Loucy (cell line): ENCODE results near the gene EBPL.
"Not testable (repeated sequence)": the region's sequence is repeated elsewhere in the genome, so short reads cannot be mapped to it uniquely, and the experiment has no call there.

Experiments
- H2AFZ ChIP-seq: fragments of 200-600 bp; sonication (generic); 2 replicates; pipeline ENCODE4 v1.6.0; 2016; ENCODE audit warnings: antibody characterized with exemption, mild to moderate bottlenecking, low read length, moderate library complexity
- H3F3A ChIP-seq: fragments of 200-600 bp; 2 replicates; pipeline ENCODE4 v1.6.0; 2016; ENCODE audit warnings: antibody characterized with exemption, low read depth, mild to moderate bottlenecking
- H3K27me3 ChIP-seq: fragments of 200-600 bp; sonication (generic); 2 replicates; pipeline ENCODE4 v1.6.1; 2014; ENCODE audit warnings: low read length, mild to moderate bottlenecking; ENCODE audit not compliant: insufficient read depth, poor library complexity, severe bottlenecking
- H3K36me3 ChIP-seq: fragments of 200-600 bp; sonication (generic); 2 replicates; pipeline ENCODE4 v1.6.1; 2016; ENCODE audit warnings: low read length; ENCODE audit not compliant: insufficient read depth
- H3K4me1 ChIP-seq: fragments of 200-600 bp; sonication (generic); 2 replicates; pipeline ENCODE4 v1.5.1; 2014; ENCODE audit warnings: low read length, mild to moderate bottlenecking; ENCODE audit not compliant: insufficient read depth, poor library complexity, severe bottlenecking
- H3K4me2 ChIP-seq: fragments of 200-600 bp; sonication (generic); 2 replicates; pipeline ENCODE4 v1.6.0; 2014; ENCODE audit warnings: antibody characterized with exemption, low read length, low read depth, mild to moderate bottlenecking; ENCODE audit not compliant: poor library complexity, severe bottlenecking
- H3K4me3 ChIP-seq: fragments of 200-600 bp; sonication (generic); 2 replicates; pipeline ENCODE4 v1.5.1; 2014; ENCODE audit warnings: low read length, mild to moderate bottlenecking, mixed read lengths; ENCODE audit not compliant: poor library complexity, severe bottlenecking
- H3K79me2 ChIP-seq: fragments of 200-600 bp; sonication (generic); 2 replicates; pipeline ENCODE4 v1.6.1; 2014; ENCODE audit warnings: low read length; ENCODE audit not compliant: insufficient read depth
- H3K9ac ChIP-seq: fragments of 200-600 bp; sonication (generic); 2 replicates; pipeline ENCODE4 v1.6.0; 2014; ENCODE audit warnings: mild to moderate bottlenecking, low read depth, low read length, moderate library complexity; ENCODE audit not compliant: poor library complexity, severe bottlenecking
- H3K9me2 ChIP-seq: fragments of 200-600 bp; sonication (generic); replicated peaks from 2 replicates; pipeline ENCODE4 v1.6.1; 2016; ENCODE audit warnings: low read depth, low read length, mixed read lengths
- H3K9me3 ChIP-seq: fragments of 200-600 bp; sonication (generic); 2 replicates; pipeline ENCODE4 v1.6.1; 2014; ENCODE audit warnings: mild to moderate bottlenecking, antibody characterized with exemption, low read length, low read depth; ENCODE audit not compliant: insufficient read depth
- H4K20me1 ChIP-seq: fragments of 200-600 bp; sonication (generic); 2 replicates; pipeline ENCODE4 v1.6.0; 2014; ENCODE audit warnings: antibody characterized with exemption, low read length, mild to moderate bottlenecking; ENCODE audit not compliant: insufficient read depth, poor library complexity, severe bottlenecking
- EZH2phosphoT487 ChIP-seq: fragments of 200-600 bp; IDR thresholded peaks from 2 replicates; pipeline ENCODE4 v1.6.1; 2018; ENCODE audit warnings: antibody characterized with exemption, mild to moderate bottlenecking, moderate library complexity, borderline replicate concordance
- TF ChIP-seq, protein P1 (sequence below): fragments of 200-600 bp; sonication (generic); conservative IDR thresholded peaks from 2 replicates; pipeline ENCODE4 v1.5.1; 2014; ENCODE audit warnings: mild to moderate bottlenecking, antibody characterized with exemption, low read length

The EBPL gene

DNA sequence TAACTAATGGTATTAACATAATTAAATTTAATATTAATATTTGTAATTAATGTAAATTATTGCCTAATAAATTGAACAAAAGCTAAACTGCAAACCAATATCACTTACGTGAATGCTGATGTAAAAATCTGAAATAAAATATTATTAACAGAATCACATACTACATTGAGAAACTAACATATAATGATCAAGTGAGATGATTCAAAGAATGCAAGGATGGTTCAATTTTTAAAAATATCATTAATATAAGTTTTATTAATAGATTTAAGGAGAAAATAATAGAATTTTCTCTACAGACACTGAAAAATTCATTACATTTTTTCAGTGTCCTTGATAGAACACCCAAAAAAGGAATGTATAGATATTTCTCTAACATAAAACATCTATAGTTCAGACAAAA is 23.5 kb upstream of the EBPL start:
- no peaks in the 10 kb centered on the region for H3K27me3 ChIP-seq
- H4K20me1 ChIP-seq: peaks cover 2% of the 10 kb centered on the region
- H3K79me2 ChIP-seq: no peaks in the 10 kb centered on the region
- H3F3A ChIP-seq: no peaks in the 10 kb centered on the region
- no peak overlapping the region for H3K4me3 ChIP-seq
- peaks cover 46% of the 10 kb centered on the region for H3K36me3 ChIP-seq
- no peak overlapping the region for H2AFZ ChIP-seq
- H3K9ac ChIP-seq: no peak overlapping the region
- TF ChIP-seq EZH2phosphoT487: no peak
- TF ChIP-seq, protein P1, sequence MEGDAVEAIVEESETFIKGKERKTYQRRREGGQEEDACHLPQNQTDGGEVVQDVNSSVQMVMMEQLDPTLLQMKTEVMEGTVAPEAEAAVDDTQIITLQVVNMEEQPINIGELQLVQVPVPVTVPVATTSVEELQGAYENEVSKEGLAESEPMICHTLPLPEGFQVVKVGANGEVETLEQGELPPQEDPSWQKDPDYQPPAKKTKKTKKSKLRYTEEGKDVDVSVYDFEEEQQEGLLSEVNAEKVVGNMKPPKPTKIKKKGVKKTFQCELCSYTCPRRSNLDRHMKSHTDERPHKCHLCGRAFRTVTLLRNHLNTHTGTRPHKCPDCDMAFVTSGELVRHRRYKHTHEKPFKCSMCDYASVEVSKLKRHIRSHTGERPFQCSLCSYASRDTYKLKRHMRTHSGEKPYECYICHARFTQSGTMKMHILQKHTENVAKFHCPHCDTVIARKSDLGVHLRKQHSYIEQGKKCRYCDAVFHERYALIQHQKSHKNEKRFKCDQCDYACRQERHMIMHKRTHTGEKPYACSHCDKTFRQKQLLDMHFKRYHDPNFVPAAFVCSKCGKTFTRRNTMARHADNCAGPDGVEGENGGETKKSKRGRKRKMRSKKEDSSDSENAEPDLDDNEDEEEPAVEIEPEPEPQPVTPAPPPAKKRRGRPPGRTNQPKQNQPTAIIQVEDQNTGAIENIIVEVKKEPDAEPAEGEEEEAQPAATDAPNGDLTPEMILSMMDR: no peak
- H3K9me3 ChIP-seq: peaks cover 5% of the 10 kb centered on the region; the same call in 1 of the 2 replicates
- no peak overlapping the region for H3K4me2 ChIP-seq
- no peaks in the 10 kb centered on the region for H3K9me2 ChIP-seq
- H3K4me1 ChIP-seq: no peaks in the 10 kb centered on the region

DNA sequence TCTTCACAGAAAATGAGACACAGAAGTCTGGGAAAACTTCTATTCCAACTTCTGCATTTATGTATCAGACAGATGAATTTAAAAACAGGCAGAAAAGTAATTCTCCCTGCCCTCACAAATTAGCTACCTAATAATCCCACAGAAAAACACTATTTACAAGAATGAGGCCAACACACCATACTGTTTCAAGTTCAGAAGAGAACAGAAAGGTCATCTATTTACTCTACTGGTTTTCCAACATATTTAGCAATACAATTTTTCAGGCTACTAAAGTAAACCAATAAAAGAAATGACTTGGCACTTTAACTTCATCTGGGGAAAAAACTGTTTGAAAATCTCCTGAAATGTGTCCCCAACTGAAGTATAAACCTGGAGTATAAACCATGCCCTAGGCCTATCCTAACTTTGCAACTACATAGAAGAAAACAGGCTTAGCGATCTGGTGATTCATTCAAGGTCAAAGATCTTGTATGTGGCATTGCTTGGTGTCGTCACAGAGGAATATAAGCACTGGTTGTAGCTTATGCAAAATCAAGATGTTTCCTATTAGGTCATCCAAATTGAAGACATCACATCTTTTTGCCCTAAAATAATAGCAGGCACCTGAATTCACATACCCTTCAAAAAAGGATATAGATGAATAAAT is 20.1 kb upstream of the EBPL start:
- H3K4me3 ChIP-seq: no peak overlapping the region
- H3K79me2 ChIP-seq: no peaks in the 10 kb centered on the region
- H3K9ac ChIP-seq: no peak overlapping the region
- H3K4me1 ChIP-seq: no peaks in the 10 kb centered on the region
- H2AFZ ChIP-seq: no peak overlapping the region
- no peaks in the 10 kb centered on the region for H3K9me2 ChIP-seq
- no peaks in the 10 kb centered on the region for H3F3A ChIP-seq
- peaks cover 48% of the 10 kb centered on the region for H3K36me3 ChIP-seq
- no peak overlapping the region for H3K4me2 ChIP-seq
- peaks cover 5% of the 10 kb centered on the region; the same call in 1 of the 2 replicates for H3K9me3 ChIP-seq
- H3K27me3 ChIP-seq: no peaks in the 10 kb centered on the region
- peaks cover 2% of the 10 kb centered on the region for H4K20me1 ChIP-seq
- TF ChIP-seq, protein P1: no peak
- TF ChIP-seq EZH2phosphoT487: no peak

DNA sequence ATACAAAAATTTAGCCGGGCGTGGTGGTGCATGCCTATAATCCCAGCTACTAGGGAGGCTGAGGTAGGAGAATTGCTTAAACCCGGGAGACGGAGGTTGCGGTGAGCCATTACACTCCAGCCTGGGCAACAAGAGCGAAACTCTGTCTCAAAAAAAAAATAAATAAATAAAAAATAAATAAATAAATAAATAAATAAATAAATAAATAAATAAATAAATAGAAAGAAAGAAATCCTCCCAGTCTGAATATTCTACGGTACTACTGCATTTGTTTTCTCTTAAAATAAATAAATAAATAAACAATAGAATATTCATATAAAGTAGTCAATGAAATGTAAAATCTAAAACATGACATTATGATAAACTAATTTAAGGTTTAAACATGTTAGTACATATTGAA is 13.0 kb upstream of the EBPL start:
- not testable (repeated sequence) for H3K79me2 ChIP-seq, H3K27me3 ChIP-seq, H3F3A ChIP-seq, H3K4me3 ChIP-seq, H2AFZ ChIP-seq, H3K4me2 ChIP-seq, H3K9ac ChIP-seq, H3K4me1 ChIP-seq, H3K9me2 ChIP-seq, H3K9me3 ChIP-seq, H4K20me1 ChIP-seq
- peaks cover 71% of the 10 kb centered on the region for H3K36me3 ChIP-seq

DNA sequence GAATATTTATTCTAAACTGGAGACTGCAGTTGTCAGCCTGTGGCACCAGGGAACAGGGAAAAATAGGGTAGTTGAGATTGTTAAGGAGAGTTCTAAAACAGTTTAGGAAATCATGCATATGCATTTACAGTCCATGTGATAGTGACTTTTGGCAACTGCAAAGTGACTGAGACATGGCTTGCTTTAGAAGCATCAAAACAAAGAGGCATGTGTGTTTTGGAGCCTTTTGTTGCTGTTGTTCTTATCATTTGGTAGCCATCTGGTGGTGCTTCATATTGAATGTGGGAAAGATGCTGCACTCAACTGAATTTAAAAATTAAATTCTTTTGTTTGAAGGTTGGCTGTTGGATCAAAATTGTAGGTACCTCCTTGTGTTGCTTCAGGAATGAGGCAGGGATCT is 10.2 kb upstream of the EBPL start:
- H2AFZ ChIP-seq: no peak overlapping the region
- peaks cover 50% of the 10 kb centered on the region for H3K36me3 ChIP-seq
- H3K9ac ChIP-seq: no peak overlapping the region
- TF ChIP-seq, protein P1: no peak
- no peak for TF ChIP-seq EZH2phosphoT487
- H3K9me2 ChIP-seq: no peaks in the 10 kb centered on the region
- H3K79me2 ChIP-seq: no peaks in the 10 kb centered on the region
- peaks cover 10% of the 10 kb centered on the region for H3K4me1 ChIP-seq
- no peaks in the 10 kb centered on the region for H3K9me3 ChIP-seq
- no peak overlapping the region for H3K4me2 ChIP-seq
- H3F3A ChIP-seq: no peaks in the 10 kb centered on the region
- H4K20me1 ChIP-seq: no peaks in the 10 kb centered on the region
- no peaks in the 10 kb centered on the region for H3K27me3 ChIP-seq
- no peak overlapping the region for H3K4me3 ChIP-seq
